ENCODE data around the gene PELO. TPM values are rescaled to one million over a fixed set of nuclear protein-coding genes. Genes with fewer than 3 reads are reported as not detected.
"Not testable (repeated sequence)": the region's sequence is repeated elsewhere in the genome, so short reads cannot be mapped to it uniquely, and the experiment has no call there.

PELO gene
- total RNA-seq, 4 donors from 2014 or later, result 20.0 to 37.0 (median 23.3) TPM

DNA sequence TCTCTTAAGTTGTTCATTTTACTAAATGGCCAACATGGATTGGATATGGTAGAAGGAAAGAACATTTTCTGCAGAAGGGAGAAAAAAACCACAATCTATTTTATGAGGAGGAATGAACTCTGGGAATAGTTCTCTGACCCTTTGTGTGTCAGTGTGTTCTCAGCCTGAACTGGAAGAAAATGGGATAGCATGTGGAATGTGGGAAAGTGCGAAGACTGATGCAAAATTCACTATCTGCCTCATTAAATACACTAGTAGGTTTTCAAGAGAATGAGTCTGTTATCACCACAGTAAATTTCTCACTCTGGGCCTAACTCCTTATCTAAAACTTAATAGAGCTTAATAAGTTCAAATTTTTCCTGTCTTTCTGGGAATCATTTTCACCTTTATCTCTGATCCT lies 22.7 kb downstream of the PELO start:
- intact Hi-C loops (cut with DNase I), result no loop called here
- no peaks in the 10 kb centered on the region for H3K27me3 ChIP-seq
- H3K4me3 ChIP-seq (replicated peaks in 1 of 3), result no peak overlapping the region
- H3K4me1 ChIP-seq, result peaks cover 26 to 34% of the 10 kb centered on the region in 2 donors
- WGBS, 2 donors, result 56 to 93% methylated on average over 1 of the region's 1 CpG
- H3K9me3 ChIP-seq, result no peaks in the 10 kb centered on the region
- DNase-seq, result no peak
- TF ChIP-seq CTCF (IDR thresholded peaks at IDR 0.05), result no peak
- TF ChIP-seq POLR2A (IDR thresholded peaks at IDR 0.05), result no peak
- H3K27ac ChIP-seq, result peak overlapping the region in 2 of 3 donors; percentile 36 to 67
- H3K36me3 ChIP-seq, result no peaks in the 10 kb centered on the region

- Histone ChIP-seq H3K4me1 (peaks cover 26 to 34% of the 10 kb centered on the region in 2 donors), H3K4me3 (replicated peaks in 1 of 3) (no peak overlapping the region), H3K27ac (no peak overlapping the region), H3K9me3 (no peaks in the 10 kb centered on the region), H3K36me3 (no peaks in the 10 kb centered on the region), H3K27me3 (no peaks in the 10 kb centered on the region)
- intact Hi-C loops (cut with DNase I), result no loop called here
- 70 to 85% methylated on average over 3 of the region's 3 CpGs for WGBS, 2 donors
- no peak for TF ChIP-seq POLR2A (IDR thresholded peaks at IDR 0.05)
- no peak for TF ChIP-seq CTCF (IDR thresholded peaks at IDR 0.05)
- no peak for DNase-seq
Observed at GRCh38 chr5:52811067-52811749, 23.5 kb downstream of the PELO start.

DNA sequence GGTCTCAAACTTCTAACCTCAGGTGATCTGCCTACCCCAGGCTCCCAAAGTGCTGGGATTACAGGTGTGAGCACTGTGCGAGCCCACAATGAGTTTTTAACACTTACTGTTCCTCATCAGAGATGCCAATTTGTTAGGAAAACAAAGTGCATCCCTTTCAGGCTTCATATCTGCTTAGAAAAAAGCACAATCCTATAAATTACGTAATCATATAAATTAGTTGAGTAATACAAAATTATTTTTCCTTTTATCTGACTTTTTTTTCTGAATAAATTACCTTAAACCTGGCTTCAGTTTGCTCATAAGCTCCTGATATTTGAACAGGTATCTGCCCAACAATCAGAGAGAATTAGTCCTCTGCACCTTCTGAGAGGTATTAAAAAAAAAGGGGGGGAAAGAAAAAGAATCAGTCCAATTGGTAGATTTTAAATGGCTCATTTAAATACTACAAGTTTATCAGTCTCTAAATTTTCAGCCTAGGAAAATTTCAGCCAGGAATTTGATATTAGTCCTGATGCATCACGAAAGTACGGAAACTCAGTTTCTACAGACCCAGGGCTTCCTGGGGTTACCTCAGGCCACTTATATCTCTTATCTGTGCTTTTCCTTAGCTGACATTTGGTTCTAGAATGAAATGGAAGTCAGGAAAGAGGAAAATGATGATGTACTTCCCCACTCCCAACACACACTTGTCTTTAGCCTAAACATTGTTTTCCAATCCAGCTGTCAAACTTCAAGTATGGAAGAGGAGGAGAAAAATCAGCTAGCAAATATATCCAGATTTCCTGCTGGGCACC lies 26.8 kb downstream of the PELO start:
- DNase-seq, result no peak
- Histone ChIP-seq H3K4me1 (peaks cover 12 to 20% of the 10 kb centered on the region in 2 donors), H3K4me3 (replicated peaks in 1 of 3) (no peak overlapping the region), H3K27ac (peak overlapping the region in 1 of 3 donors; percentile 9), H3K9me3 (no peaks in the 10 kb centered on the region), H3K27me3 (no peaks in the 10 kb centered on the region), H3K36me3 (no peaks in the 10 kb centered on the region)
- intact Hi-C loops (cut with DNase I), result no loop called here
- WGBS, 2 donors, result 63 to 86% methylated on average over 4 of the region's 4 CpGs
- no peak for TF ChIP-seq POLR2A (IDR thresholded peaks at IDR 0.05)
- no peak for TF ChIP-seq CTCF (IDR thresholded peaks at IDR 0.05)

DNA sequence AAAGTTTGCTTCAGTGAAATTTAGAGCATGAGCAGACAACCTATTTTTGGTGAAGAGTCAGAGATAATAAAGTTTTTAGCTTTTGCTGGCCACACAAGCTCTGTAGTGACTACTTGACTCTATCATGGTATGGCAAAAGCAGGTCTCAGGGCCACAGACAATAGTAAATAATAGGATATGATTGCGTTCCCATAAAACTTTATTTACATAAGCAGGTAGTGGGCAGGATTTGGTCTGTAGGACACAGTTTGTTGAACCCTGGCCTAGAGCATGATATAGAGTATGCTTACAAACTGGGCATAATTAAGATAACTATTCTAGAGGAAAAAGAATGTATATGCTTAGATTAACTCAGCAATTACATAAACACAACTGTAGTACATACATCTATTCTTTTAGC lies 30.1 kb downstream of the PELO start:
- H3K4me3 ChIP-seq (replicated peaks in 1 of 3), result no peak overlapping the region
- H3K36me3 ChIP-seq, result no peaks in the 10 kb centered on the region
- intact Hi-C loops (cut with DNase I), result no loop called here
- DNase-seq, result no peak
- H3K9me3 ChIP-seq, result no peaks in the 10 kb centered on the region
- 93 to 100% methylated on average over 1 of the region's 1 CpG for WGBS, 2 donors
- H3K4me1 ChIP-seq, result peaks cover 0 to 7% of the 10 kb centered on the region in 2 donors
- no peak for TF ChIP-seq POLR2A (IDR thresholded peaks at IDR 0.05)
- no peaks in the 10 kb centered on the region for H3K27me3 ChIP-seq
- H3K27ac ChIP-seq, result no peak overlapping the region

DNA sequence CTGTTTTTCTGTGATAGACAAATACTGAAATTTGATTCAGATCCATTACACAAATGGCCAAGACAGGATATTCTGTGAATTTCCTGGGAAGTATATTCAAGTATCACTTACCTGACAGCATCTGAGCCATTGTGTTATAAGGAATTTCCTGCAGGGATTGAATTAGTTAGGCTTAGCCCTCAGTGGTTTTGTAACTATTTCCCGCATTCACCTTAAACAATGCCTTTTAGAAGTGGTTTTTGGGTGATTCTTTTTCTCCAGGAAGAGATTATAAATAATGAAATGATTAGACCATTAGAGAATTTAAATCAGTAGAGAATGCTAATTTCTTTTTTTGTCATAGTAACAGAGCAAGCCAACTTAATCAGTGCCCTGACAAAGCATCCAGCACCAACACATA lies 30.6 kb downstream of the PELO start:
- Histone ChIP-seq H3K4me3 (replicated peaks in 1 of 3) (no peak overlapping the region), H3K27ac (no peak overlapping the region), H3K9me3 (no peaks in the 10 kb centered on the region), H3K4me1 (peaks cover 0 to 7% of the 10 kb centered on the region in 2 donors), H3K27me3 (no peaks in the 10 kb centered on the region), H3K36me3 (no peaks in the 10 kb centered on the region)
- DNase-seq, result no peak
- intact Hi-C loops (cut with DNase I), result no loop called here
- 90 to 92% methylated on average over 1 of the region's 1 CpG for WGBS, 2 donors
- no peak for TF ChIP-seq CTCF (IDR thresholded peaks at IDR 0.05)
- TF ChIP-seq POLR2A (IDR thresholded peaks at IDR 0.05), result no peak

DNA sequence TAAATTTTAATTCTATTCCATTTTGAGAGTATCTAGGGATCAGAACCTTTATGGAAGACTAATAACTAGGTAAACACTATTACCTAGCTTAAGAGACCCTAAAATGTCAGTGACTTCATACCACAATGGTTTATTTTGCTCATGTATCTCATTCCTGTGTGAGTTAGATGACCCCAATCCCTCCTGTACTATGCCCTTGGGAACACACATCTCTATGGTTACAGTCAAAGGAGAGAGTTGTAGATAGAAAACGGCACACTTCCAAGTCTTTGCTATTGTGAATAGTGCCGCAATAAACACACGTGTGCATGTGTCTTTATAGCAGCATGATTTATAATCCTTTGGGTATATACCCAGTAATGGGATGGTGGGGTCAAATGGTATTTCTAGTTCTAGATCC lies 31.1 kb downstream of the PELO start:
- H3K36me3 ChIP-seq; H3K4me3 ChIP-seq (replicated peaks in 1 of 3); H3K4me1 ChIP-seq; H3K9me3 ChIP-seq; DNase-seq; H3K27me3 ChIP-seq; intact Hi-C loops (cut with DNase I); H3K27ac ChIP-seq: not testable (repeated sequence)
- 92 to 96% methylated on average over 3 of the region's 3 CpGs for WGBS, 2 donors

Data from thyroid gland (tissue), 4 donors.